HS-5 (cell line): ENCODE measurements around the gene PLXNA2.

ENCODE experiments used
- DNase-seq: peaks from one replicate; pipeline ENCODE4 v3.0.0-alpha.2; 2012; ENCODE audit warnings: low read depth

PLXNA2 gene

DNA sequence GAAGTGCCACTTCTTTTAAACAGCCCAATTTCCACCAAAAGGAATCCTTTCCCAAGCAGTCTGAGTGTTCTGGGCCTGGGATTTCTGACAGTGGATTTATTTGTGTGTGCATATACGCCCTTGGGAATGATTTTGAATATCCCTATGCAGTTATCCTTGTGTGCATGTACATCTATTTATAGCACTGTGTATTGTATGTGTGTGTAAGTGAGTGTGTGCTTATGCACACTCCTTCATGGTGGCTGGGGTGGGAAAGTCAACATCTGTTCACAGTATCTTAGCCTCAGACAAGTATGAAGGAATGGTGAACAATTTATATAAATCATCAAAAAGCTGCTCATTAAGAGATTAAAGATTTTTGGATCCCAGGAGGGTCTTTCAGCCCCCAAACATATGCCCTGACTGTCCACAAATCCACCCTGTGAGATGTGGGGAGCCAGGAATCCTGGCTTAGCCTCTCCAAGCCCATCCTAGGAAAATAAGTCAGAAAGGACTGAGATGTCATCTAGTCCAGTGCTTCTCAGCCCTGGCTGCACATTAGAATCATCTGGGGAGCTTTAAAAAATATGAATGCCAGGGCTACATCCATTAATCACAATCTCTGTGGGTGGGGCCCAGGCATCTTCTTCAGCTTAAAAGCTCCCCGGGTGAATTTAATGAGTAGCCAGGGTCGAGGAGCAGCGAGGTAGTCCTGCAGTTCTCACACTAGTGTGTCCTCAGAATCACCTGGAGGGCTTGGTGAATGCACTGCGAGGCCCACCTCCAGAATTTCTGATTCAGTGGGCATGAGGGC, 101.4 kb downstream of the PLXNA2 start:
- DNase-seq: no peak

DNA sequence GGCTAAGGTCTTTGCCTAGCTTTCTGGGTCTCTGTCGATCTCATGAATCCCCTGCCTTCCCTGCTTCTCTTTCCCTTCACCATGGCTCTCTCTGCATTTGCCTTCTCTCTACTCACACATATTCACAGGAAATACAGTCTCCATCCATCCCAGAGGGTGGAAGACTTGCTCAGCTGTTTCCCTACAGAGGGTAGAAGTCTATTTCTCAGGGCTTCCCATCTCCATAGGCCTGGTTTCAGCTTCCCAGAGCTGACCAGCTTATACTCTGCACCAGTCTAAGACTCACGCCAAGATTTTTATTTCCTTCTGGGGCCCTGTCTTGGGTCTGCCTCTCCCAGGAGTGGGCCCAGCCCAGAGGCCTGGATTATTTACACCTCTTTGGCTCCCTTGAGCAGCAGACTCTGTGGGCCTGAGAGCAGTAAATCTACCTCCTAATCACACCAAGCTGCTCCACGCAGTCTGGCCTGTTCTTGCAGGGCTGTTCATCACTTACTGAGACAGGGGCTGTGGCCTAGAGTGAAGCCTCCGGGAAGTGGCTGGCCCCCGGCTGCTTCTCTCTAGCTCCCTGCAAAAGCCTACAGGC, 102.5 kb downstream of the PLXNA2 start:
- no peak for DNase-seq

DNA sequence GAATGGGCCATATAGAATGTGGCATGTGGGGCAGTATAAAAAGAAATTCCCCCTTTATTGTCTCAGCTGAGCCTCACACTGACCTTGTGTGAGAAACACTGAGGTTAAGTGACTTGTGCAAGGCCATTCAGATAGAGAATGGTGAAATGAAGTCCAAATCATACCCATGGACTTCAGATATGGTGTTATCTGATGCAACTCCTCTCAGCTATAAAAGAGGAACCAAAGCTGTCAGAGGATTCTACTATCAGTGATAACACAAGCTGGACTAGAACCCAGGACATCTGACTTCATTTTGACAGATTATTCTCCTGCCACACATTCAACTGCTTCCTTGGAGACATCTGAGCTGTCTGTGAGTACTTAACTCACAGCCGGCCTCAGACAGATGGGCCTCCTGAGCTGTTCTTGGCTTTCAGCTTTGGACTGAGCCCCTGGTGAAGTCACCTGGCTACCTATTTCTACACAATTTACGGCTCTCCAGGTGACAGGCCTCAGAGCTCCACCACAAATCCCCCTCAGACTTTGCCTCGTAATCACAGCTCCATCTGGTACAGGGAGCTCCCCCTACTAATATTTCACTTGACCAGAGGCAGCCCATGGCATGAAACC, 104.6 kb downstream of the PLXNA2 start:
- no peak for DNase-seq

- DNase-seq: no peak
These were observed 107.0 kb downstream of the PLXNA2 start for GRCh38 chr1:208137193-208137592.

DNA sequence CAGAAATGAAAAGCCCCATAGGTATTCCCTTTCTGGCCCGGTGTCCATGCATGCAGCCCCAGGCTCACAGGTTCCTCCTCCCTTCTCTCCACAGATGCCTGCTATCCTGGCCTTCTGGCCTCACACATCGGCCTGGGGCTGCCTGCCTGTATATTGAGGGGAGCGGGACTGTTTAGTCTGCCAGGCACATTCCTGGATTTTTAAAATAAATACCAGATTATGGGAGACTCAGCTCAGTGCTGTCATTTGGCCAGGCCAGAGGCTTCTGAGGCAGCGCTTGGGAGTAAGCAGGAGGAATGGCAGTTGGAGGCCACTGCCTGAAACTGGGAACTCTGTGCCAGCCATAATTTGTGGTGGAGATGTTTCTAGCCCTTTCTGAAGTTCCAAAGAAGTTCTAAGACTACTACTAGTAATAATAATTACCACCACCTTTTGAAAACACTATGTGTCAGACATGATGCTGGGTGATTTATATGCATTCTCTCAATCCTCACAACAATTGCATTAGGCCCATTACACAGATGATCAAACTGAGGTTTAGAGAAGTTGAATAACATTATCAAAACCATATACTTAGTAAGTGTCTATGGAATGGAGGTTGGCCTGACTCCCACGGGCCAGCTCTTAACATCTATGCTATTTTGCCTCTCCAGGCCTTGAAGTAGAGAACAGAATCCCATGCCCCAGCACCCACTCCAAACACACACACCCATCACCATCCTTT, 107.6 kb downstream of the PLXNA2 start:
- no peak for DNase-seq

GRCh38 chr1:208135354-208135753, 108.8 kb downstream of the PLXNA2 start:
- DNase-seq: no peak

DNA sequence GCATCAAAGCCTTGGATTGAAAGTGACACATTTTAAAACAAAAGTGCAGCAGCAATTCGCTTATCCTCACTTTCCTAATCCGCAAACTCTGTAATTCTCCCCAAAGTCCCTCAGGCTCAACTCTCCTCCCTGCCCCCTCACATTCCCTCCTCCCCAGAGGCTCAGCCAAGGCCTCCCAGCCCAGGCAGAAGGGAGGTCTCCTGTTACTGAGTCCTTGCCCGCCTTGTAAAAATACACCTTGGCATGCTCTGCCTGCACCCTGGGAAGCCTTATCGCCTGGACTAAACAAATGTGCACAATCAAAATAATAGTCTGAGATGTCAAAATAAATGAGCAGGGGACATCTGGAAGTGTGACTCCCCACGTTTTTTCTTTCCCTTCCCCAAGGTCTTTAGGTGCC, 109.7 kb downstream of the PLXNA2 start:
- no peak for DNase-seq

DNA sequence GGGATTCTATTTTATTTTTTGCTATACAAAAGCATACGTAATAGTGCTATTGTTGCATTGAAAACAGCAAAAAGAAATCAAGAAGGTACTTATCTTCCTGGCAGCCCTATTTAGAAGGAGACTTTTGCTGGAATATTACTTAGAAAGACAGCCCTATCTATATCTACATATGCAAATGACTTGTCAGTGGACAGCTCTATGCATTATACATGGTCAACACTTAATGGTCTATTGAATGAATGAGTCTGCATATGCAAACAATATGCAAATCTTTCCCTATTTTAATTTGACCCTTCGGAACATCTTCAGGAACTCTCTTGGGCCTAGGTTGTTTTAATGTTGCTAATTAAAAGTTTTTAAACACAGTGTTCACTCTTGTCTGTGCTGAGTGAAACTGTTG, 110.8 kb downstream of the PLXNA2 start:
- no peak for DNase-seq

DNA sequence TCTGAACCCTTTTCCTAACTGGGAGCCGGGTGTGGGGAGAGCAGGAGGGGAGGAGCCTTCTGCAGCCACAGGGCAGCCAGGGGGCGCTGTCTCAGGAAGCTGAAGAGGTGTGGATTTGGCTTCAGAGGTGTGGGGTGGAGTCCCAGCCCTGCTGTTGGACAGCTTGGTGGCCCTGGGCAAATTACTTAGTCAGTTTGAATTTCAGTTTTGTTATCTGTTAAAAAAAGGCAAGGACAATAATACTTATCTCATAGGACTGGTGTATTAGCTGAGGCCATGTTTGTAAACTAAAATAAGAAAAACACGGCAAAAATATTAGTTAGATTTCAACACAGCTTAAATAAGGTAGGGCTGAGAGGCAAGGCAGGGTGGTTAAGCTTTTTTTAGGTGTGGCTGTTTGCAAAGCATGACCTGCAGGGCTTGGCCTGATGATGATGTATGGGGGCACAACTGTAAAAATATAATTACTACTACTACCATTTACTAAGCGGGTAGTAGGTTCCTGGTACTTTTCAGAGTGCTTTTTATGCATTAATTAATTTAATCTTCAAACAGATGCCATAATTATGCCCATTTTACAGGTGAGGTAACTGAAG, 111.8 kb downstream of the PLXNA2 start:
- no peak for DNase-seq

DNA sequence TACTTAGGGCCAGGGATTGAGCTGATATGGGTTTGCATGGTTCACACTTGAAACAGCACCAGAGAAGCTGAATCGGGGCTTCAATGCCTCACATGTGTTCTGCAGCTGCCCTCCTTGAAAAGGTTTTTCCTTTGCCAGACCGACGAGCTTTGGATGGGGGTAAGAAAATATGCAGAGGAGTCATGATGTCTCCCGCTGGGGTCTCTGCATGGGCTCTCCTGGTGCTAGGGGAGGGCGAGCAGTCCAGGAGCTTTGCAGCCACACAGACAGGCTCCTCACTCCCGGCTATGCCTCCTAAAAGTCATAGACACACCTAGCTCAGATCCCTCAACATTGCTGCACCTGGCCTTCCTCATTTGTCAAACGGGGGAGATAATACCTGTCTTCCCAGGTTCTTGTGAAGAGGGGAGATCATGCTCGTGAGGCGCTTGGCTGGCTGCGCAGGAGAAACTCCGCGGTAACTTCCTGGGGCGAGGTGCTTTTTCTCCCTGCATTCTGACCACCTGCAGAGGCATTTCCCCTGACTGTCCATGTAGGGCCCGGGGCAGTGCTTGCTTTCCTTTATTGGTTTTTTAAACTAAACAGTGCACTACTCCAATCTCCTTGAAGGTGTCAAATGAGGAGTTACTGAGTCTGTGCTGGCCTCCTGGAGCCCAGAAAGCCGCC, 112.4 kb downstream of the PLXNA2 start:
- DNase-seq: no peak

DNA sequence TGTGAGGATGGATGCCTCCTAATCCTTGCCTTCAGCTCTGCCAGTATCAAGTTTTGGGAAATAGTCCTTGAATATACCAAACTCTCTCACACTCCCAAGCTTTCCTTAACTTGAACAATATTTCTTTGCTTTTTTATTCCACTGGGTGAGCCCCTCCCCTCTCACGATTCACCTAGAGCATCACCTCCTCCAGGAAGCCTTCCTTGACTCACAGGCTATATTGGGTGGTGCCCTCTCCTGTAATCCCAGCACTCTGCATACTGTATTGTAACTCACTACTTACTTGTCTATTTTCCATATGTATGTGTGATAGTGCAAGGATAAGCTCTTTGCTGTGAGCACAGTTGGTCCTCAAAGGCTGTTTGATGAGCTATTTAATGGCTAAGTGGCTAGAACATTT, 114.7 kb downstream of the PLXNA2 start:
- DNase-seq: no peak

GRCh38 chr1:208129060-208129459, 115.1 kb downstream of the PLXNA2 start:
- no peak for DNase-seq

DNA sequence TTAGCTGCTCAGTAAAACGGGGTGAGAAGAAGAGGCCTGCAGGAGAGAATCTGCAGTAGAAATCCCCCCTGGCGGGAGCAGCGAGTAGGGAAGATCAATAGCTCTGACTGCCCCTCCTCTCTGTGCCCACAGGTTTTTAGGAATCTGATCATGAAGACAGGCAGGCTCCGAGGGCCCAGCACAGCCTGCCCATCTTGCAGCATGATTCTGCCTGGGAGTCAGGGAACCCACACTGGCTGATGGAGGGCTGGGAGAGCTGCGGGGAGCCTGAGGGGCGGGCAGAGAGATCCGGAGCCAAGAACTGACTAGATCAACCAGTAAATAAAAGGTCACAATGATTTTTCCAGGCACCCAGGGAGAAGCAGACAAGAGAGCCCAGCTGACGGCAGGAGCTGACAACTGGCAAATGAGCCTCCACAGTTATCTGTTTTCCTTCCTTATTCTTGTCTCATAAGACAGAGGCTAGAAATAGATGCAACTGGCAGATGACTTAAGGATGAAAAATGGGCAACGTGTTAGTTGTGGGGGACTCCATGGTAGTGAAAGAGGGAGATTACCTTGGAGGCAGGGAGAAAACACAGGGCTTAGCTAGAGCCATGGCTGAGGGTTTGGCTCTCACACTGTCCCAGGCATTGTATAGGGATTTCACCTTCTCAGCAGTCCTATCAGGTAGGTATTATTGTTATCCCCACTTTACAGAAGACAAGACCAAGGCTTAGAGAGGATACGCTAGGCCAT, 116.2 kb downstream of the PLXNA2 start:
- no peak for DNase-seq

GRCh38 chr1:208127284-208127683, 116.9 kb downstream of the PLXNA2 start:
- no peak for DNase-seq

- no peak for DNase-seq
These were observed 118.1 kb downstream of the PLXNA2 start for GRCh38 chr1:208126108-208126507.

DNA sequence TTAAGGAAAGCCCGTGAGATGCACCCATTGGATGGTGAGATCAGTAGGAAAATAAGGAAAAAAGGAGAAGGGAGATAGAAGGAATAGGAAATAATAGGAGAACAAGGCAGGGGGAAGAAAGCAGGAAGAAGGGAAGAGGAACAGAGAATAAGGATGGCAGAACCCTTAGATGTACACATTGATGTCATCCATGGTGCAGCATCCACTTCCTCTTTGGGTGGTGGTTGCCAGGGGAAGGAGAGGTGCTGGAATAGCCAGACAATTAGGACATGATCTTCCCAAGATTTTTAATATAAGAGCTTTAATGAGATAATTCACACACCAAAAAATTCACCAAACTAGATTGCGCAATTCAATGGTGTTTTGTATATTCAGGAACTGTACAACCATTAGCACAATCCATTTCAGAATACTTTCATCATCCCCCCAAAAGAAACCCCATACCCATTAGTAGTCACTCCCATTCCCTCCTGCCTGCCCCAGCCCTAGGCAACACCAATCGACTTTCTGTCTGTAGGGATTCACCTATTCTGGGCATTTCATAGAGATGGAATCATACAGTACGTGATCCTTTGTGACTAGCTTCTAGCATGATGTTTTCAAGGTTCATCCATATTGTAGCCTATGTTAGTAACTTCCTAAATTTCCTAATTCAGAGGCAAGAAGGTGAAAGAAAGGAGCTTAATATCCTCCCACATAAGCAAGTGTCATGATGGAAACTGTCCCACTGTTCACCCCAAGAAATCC, 121.4 kb downstream of the PLXNA2 start:
- DNase-seq: no peak

DNA sequence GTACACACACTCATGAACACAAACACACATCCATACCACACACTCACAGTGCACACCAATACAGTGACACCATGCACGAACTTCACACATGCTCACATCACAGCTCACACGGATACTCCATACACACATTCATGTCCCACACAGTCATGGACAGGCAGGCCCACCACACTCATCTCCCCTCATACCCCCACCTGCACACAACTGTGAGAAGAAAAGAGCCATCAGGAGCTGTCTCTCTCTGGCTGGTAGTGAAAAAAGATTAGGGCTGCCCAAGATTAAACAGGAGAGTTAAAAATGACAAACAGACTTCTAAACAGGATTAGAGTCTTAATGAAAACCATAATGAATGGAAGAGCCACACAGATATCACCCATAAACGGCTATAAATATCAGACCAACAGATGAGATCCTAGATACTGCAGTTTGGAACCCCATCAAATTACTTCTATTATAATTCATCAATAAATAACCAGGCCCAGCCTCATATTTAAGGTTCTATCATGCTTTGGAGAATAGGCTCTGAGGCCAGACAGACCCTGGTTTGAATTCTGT, 122.3 kb downstream of the PLXNA2 start:
- no peak for DNase-seq

DNA sequence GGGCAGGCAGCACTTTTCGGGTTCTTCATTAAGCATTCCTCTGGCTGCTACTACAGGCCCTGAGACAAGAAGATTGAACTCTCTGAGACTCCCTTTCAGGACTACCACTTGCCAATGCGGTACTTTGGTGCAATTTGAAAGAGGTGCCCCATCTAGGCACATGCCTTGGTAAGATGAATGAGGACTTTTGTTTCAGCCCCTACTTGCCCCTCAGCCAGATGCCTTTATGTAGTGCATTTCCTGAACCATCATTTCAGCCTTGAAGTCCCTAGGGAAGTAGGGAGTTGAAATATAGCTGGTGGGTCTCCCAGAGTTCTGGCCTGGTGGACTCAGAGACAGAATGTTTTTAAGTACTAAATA, 123.8 kb downstream of the PLXNA2 start:
- no peak for DNase-seq

- DNase-seq: no peak
These were observed 125.2 kb downstream of the PLXNA2 start for GRCh38 chr1:208118841-208119606.
